Naive thymus-derived CD4-positive, alpha-beta T cell (primary cell): ENCODE measurements around the gene HOXB8. TPM values are rescaled to one million over a fixed set of nuclear protein-coding genes. Genes with fewer than 3 reads are reported as not detected.
A peak's percentile ranks its signal among the peaks of the same experiment; 100 is the strongest.

Experiments
- ATAC-seq: fragments of 150-1000 bp; cut with Tn5 transposase; 2 replicates; pipeline ENCODE4 v1.10.0; 2021; ENCODE audit warnings: mild to moderate bottlenecking, moderate library complexity
- CTCF ChIA-PET: fragments of 350-600 bp; sonication (Branson Sonifier 250); formaldehyde crosslinking; loops from one replicate; lab custom pipeline; 2021; ENCODE audit warnings: antibody characterized with exemption; lab: Charles Lee
- POLR2A ChIA-PET: fragments of 350-600 bp; sonication (Branson Sonifier 250); formaldehyde crosslinking; loops from one replicate; lab custom pipeline; 2021; ENCODE audit warnings: antibody characterized with exemption, inconsistent platforms; lab: Charles Lee
- DNase-seq, 9 donors: peaks; one replicate each; pipeline versions ENCODE4 v3.0.0 to v3.0.0-alpha.2; 2020 to 2022; ENCODE audit warnings: mixed read lengths in 1 of 9
- H3K27ac ChIP-seq: one replicate; pipeline ENCODE4 v1.7.0; 2013; ENCODE audit warnings: mild to moderate bottlenecking, low read depth, low read length, moderate library complexity
- H3K27me3 ChIP-seq, 2 donors: one replicate each; pipeline ENCODE4 v1.7.0; 2013; ENCODE audit warnings: low read length in 2 of 2, mild to moderate bottlenecking in 2 of 2, moderate library complexity in 2 of 2; ENCODE audit not compliant: control insufficient read depth in 2 of 2, insufficient read depth in 2 of 2
- H3K36me3 ChIP-seq, 3 experiments: 1 replicate in 2 of 3; 2 replicates in 1 of 3; pipeline ENCODE4 v1.7.0; 2013; ENCODE audit warnings: low read length in 3 of 3, mild to moderate bottlenecking in 3 of 3, moderate library complexity in 1 of 3; ENCODE audit not compliant: insufficient read depth in 3 of 3, control insufficient read depth in 2 of 3
- H3K4me1 ChIP-seq, 2 donors: one replicate each; pipeline ENCODE4 v1.7.0; 2013; ENCODE audit warnings: low read length in 2 of 2, mild to moderate bottlenecking in 2 of 2, moderate library complexity in 1 of 2; ENCODE audit not compliant: control insufficient read depth in 2 of 2, insufficient read depth in 2 of 2
- H3K4me3 ChIP-seq: 2 replicates; pipeline ENCODE4 v1.7.0; 2013; ENCODE audit warnings: mild to moderate bottlenecking, low read length
- H3K9me3 ChIP-seq, 3 experiments: 1 replicate in 2 of 3; 2 replicates in 1 of 3; pipeline ENCODE4 v1.7.0; 2013; ENCODE audit warnings: low read length in 3 of 3; ENCODE audit not compliant: control insufficient read depth in 2 of 3
- H3K27ac Mint-ChIP-seq, 9 donors: one replicate each; pipeline ENCODE4 v1.8.0; 2020 to 2022; ENCODE audit warnings: mixed read lengths in 9 of 9, mild to moderate bottlenecking in 8 of 9, moderate library complexity in 5 of 9, inconsistent platforms in 2 of 9
- H3K27me3 Mint-ChIP-seq, 5 donors: one replicate each; pipeline ENCODE4 v1.8.0; 2021 to 2022; ENCODE audit warnings: mixed read lengths in 5 of 5, mild to moderate bottlenecking in 1 of 5
- H3K36me3 Mint-ChIP-seq, 5 donors: one replicate each; pipeline ENCODE4 v1.8.0; 2020 to 2022; ENCODE audit warnings: mixed read lengths in 5 of 5, mild to moderate bottlenecking in 3 of 5, inconsistent platforms in 1 of 5
- H3K4me1 Mint-ChIP-seq, 7 donors: one replicate each; pipeline ENCODE4 v1.8.0; 2020 to 2022; ENCODE audit warnings: mixed read lengths in 7 of 7, mild to moderate bottlenecking in 3 of 7, inconsistent platforms in 1 of 7
- H3K4me3 Mint-ChIP-seq, 10 donors: one replicate each; pipeline ENCODE4 v1.8.0; 2020 to 2022; ENCODE audit warnings: mild to moderate bottlenecking in 10 of 10, mixed read lengths in 10 of 10, moderate library complexity in 6 of 10, inconsistent platforms in 2 of 10
- H3K9me3 Mint-ChIP-seq, 11 donors: one replicate each; pipeline ENCODE4 v1.8.0; 2020 to 2022; ENCODE audit warnings: mixed read lengths in 11 of 11, mild to moderate bottlenecking in 4 of 11, inconsistent platforms in 1 of 11, moderate library complexity in 1 of 11
- intact Hi-C, 2 donors: fragments of 100-400 bp; cut with micrococcal nuclease; formaldehyde crosslinking; loops; one replicate each; pipeline ENCODE4 v1.15.1; 2023
- polyA plus RNA-seq, 2 donors: library from polyadenylated mRNA; unstranded; fragments of 300-500 nt; fragmentation: Illumina TruSeq; gene quantifications; one replicate each; pipeline ENCODE4 v1.2.3, GENCODE V29; 2021
- total RNA-seq, 6 experiments: library from RNA in 5 of 6; stranded (reverse) in 5 of 6; gene quantifications; 1 replicate in 5 of 6; 2 replicates in 1 of 6; pipeline ENCODE4 v1.2.3 and lab custom pipeline; 2021 to 2026

HOXB8 gene
- total and polyA plus RNA-seq, 7 experiments from 2014 or later: not detected

DNA sequence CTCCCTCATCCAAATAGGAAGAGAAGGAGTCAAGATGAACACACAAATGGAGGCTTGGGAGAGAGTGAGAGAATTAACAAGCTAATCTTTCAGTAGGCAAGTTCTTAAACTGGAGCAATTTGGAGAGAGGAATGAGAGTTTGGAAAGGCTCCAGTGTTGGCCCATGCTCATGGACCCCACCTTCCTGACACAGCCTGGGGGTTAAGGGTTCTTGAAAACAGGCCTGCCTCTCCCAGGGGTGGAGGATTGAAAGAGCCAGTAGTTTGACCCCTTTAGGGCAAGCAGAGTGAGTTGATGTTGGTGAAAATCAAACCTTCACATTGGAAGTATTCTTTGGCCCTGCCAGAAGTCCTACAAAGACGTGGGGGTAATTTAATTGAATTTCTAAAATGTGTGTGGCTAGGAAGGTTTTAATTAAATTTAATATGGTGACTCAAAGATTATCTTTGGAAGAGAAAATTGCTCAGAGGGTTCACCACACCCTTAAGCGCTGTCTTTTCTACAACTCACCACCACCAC, 30.8 kb downstream of the HOXB8 start:
- peaks cover 90 to 97% (median 96%) of the 10 kb centered on the region in 5 donors for H3K27me3 Mint-ChIP-seq
- H3K9me3 ChIP-seq: no peaks in the 10 kb centered on the region
- intact Hi-C loops: no loop called here
- peaks cover 14 to 54% of the 10 kb centered on the region in 2 donors for H3K27me3 ChIP-seq
- peaks cover 0 to 3% (median 0%) of the 10 kb centered on the region in 11 donors for H3K9me3 Mint-ChIP-seq
- peaks cover 9 to 26% of the 10 kb centered on the region in 2 donors for H3K4me1 ChIP-seq
- peak overlapping the region in 1 of 9 donors; percentile 32 for H3K27ac Mint-ChIP-seq
- ATAC-seq: no peak
- peaks cover 21 to 81% (median 51%) of the 10 kb centered on the region in 7 donors for H3K4me1 Mint-ChIP-seq
- POLR2A ChIA-PET: interaction anchor here (0.9 to 2.6 kb wide), 2 partner anchors 36 to 42 kb away, joined by 4 to 20 read pairs; no protein-coding TSS in a partner anchor
- CTCF ChIA-PET: interaction anchor here (0.6 to 1.5 kb wide), 4 partner anchors 9 to 232 kb away, joined by 3 to 5 read pairs (median 4); partner anchors contain the start of gene HOXB5
- peaks cover 0 to 16% (median 0%) of the 10 kb centered on the region in 5 donors for H3K36me3 Mint-ChIP-seq
- no peak for DNase-seq
- no peaks in the 10 kb centered on the region for H3K36me3 ChIP-seq
- H3K27ac ChIP-seq: no peak overlapping the region
- H3K4me3 Mint-ChIP-seq: peak overlapping the region in 7 of 10 donors; percentile 16 to 96 (median 84)
- no peak overlapping the region for H3K4me3 ChIP-seq

GRCh38 chr17:48583708-48584222, 31.3 kb downstream of the HOXB8 start:
- Histone ChIP-seq H3K9me3 (no peaks in the 10 kb centered on the region), H3K27me3 (peaks cover 14 to 59% of the 10 kb centered on the region in 2 donors), H3K4me1 (peaks cover 14 to 32% of the 10 kb centered on the region in 2 donors), H3K4me3 (no peak overlapping the region), H3K36me3 (no peaks in the 10 kb centered on the region), H3K27ac (no peak overlapping the region)
- H3K4me1 Mint-ChIP-seq: peaks cover 26 to 85% (median 56%) of the 10 kb centered on the region in 7 donors
- no peak for ATAC-seq
- CTCF ChIA-PET: interaction anchor here (0.6 to 1.5 kb wide), 6 partner anchors 9 to 232 kb away, joined by 3 to 5 read pairs (median 3); partner anchors contain the start of gene HOXB5
- POLR2A ChIA-PET: interaction anchor here (0.9 to 2.6 kb wide), 4 partner anchors 9 to 91 kb away, joined by 4 to 20 read pairs (median 5); no protein-coding TSS in a partner anchor
- H3K36me3 Mint-ChIP-seq: peaks cover 0 to 19% (median 0%) of the 10 kb centered on the region in 5 donors
- DNase-seq: no peak
- intact Hi-C loops: no loop called here
- peak overlapping the region in 5 of 10 donors; percentile 16 to 96 (median 57) for H3K4me3 Mint-ChIP-seq
- H3K9me3 Mint-ChIP-seq: peaks cover 0 to 3% (median 0%) of the 10 kb centered on the region in 11 donors
- H3K27ac Mint-ChIP-seq: peak overlapping the region in 2 of 9 donors; percentile 11 to 32
- H3K27me3 Mint-ChIP-seq: peaks cover 90 to 98% (median 96%) of the 10 kb centered on the region in 5 donors

GRCh38 chr17:48582750-48583069, 32.4 kb downstream of the HOXB8 start:
- Histone ChIP-seq H3K9me3 (no peaks in the 10 kb centered on the region), H3K27me3 (peaks cover 14 to 62% of the 10 kb centered on the region in 2 donors), H3K4me3 (peak overlapping the region; percentile 31), H3K27ac (no peak overlapping the region), H3K36me3 (no peaks in the 10 kb centered on the region), H3K4me1 (peaks cover 16 to 34% of the 10 kb centered on the region in 2 donors)
- intact Hi-C loops: no loop called here
- CTCF ChIA-PET: interaction anchor here (0.9 to 1.2 kb wide), 5 partner anchors 8 to 320 kb away, joined by 3 to 5 read pairs (median 3); no protein-coding TSS in a partner anchor
- ATAC-seq (no peak), DNase-seq (no peak)
- POLR2A ChIA-PET: interaction anchor here (1.1 to 2.6 kb wide), 3 partner anchors 10 to 90 kb away, joined by 4 to 20 read pairs (median 6); no protein-coding TSS in a partner anchor
- H3K4me3 Mint-ChIP-seq: peak overlapping the region; percentile 13 to 82 (median 69)
- peaks cover 0 to 18% (median 3%) of the 10 kb centered on the region in 5 donors for H3K36me3 Mint-ChIP-seq
- peaks cover 0 to 3% (median 0%) of the 10 kb centered on the region in 11 donors for H3K9me3 Mint-ChIP-seq
- peaks cover 82 to 94% (median 91%) of the 10 kb centered on the region in 5 donors for H3K27me3 Mint-ChIP-seq
- H3K4me1 Mint-ChIP-seq: peaks cover 29 to 75% (median 60%) of the 10 kb centered on the region in 7 donors
- H3K27ac Mint-ChIP-seq: peak overlapping the region in 2 of 9 donors; percentile 14 to 23

DNA sequence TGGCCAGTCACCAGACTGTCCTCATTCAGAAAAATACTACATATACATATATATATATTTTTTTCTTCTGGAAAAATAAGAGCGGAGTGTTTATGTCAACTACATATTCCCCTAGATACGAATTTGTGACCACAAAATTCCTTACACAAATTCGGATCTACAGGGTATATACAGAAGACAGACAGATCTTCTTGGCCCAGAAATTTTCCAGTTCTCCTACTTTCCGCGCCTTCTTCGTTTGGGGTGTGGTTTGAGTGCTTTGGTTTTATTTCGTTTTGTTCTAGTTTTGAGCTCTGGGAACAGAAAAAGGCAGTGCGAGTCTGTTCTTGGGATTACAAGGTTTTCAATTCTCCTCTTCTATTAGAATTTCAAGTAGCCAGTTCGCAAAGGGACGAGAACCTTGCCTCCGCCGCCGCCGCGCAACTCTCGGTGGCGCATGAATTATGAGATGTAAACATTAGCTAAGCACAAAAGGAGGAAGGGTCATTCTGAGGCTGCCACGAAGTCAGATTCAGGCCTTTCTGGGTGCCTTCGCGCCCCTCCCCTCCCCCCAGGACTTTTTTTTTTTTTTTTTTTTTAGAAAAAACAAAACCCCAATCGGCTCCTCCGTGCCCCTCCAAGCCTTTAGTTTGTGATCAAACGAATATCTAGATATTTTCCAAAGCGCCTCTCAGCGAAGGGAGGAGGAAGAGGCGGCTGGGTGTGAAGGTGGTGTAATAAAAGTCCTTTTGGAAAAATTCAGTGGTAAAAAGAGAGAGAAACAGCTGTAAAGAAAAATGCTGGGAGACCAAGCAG, 35.1 kb downstream of the HOXB8 start:
- ChIA-PET CTCF (interaction anchor here (0.7 kb wide), 1 partner anchor 18 kb away, joined by 3 read pairs; no protein-coding TSS in a partner anchor), POLR2A (interaction anchor here (0.6 to 1.1 kb wide), 3 partner anchors 34 to 279 kb away, joined by 3 to 4 read pairs (median 3); no protein-coding TSS in a partner anchor)
- DNase-seq (no peak), ATAC-seq (no peak)
- H3K9me3 ChIP-seq: no peaks in the 10 kb centered on the region
- intact Hi-C loops: loop anchor here in 1 of 2 donors (5.0 kb wide), 1 partner anchor 68 kb away; no protein-coding TSS in a partner anchor
- H3K4me1 ChIP-seq: peaks cover 15 to 28% of the 10 kb centered on the region in 2 donors
- no peak overlapping the region for H3K4me3 ChIP-seq
- peaks cover 6 to 41% of the 10 kb centered on the region in 2 donors for H3K27me3 ChIP-seq
- H3K4me3 Mint-ChIP-seq: peak overlapping the region; percentile 38 to 94 (median 90)
- peaks cover 0 to 4% (median 0%) of the 10 kb centered on the region in 11 donors for H3K9me3 Mint-ChIP-seq
- peaks cover 12 to 65% (median 53%) of the 10 kb centered on the region in 7 donors for H3K4me1 Mint-ChIP-seq
- H3K27ac Mint-ChIP-seq: peak overlapping the region in 2 of 9 donors; percentile 78 to 79
- H3K36me3 Mint-ChIP-seq: peaks cover 0 to 16% (median 0%) of the 10 kb centered on the region in 5 donors
- peaks cover 60 to 78% (median 63%) of the 10 kb centered on the region in 5 donors for H3K27me3 Mint-ChIP-seq
- no peaks in the 10 kb centered on the region for H3K36me3 ChIP-seq
- H3K27ac ChIP-seq: no peak overlapping the region

DNA sequence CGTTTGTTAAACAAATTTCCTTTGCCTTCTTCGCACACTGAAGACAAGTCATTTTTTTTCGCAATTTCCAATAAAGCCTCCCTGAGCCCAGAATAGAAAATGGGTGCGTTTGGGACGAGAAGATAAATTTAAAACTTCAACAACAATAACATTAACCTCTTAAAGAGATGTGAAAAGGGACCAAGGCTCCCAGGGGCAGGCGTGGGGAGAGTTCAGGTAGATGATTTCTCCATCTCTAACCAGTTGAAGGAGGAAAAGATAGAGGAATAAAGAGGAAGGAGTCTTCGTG, 35.7 kb downstream of the HOXB8 start:
- H3K27me3 Mint-ChIP-seq: peaks cover 55 to 77% (median 58%) of the 10 kb centered on the region in 5 donors
- H3K27ac Mint-ChIP-seq: peak overlapping the region in 2 of 9 donors; percentile 69 to 78
- H3K9me3 ChIP-seq: no peaks in the 10 kb centered on the region
- peak overlapping the region; percentile 78 for H3K4me3 ChIP-seq
- peaks cover 0 to 16% (median 0%) of the 10 kb centered on the region in 5 donors for H3K36me3 Mint-ChIP-seq
- peaks cover 12 to 63% (median 52%) of the 10 kb centered on the region in 7 donors for H3K4me1 Mint-ChIP-seq
- DNase-seq (no peak), ATAC-seq (no peak)
- ChIA-PET POLR2A (interaction anchor here (0.7 to 1.2 kb wide), 2 partner anchors 32 to 34 kb away, joined by 3 read pairs; no protein-coding TSS in a partner anchor), CTCF (interaction anchor here (0.7 to 1.1 kb wide), 2 partner anchors 18 to 87 kb away, joined by 3 to 4 read pairs; no protein-coding TSS in a partner anchor)
- peaks cover 15 to 27% of the 10 kb centered on the region in 2 donors for H3K4me1 ChIP-seq
- no peak overlapping the region for H3K27ac ChIP-seq
- intact Hi-C loops: loop anchor here in 1 of 2 donors (5.0 kb wide), 1 partner anchor 67 kb away; no protein-coding TSS in a partner anchor
- H3K4me3 Mint-ChIP-seq: peak overlapping the region; percentile 88 to 94 (median 90)
- peaks cover 6 to 40% of the 10 kb centered on the region in 2 donors for H3K27me3 ChIP-seq
- peaks cover 0 to 4% (median 0%) of the 10 kb centered on the region in 11 donors for H3K9me3 Mint-ChIP-seq
- no peaks in the 10 kb centered on the region for H3K36me3 ChIP-seq
